HG02610 (cell line): ENCODE data around the gene STAT4.

ENCODE experiments used
- ATAC-seq: cut with Tn5 transposase; IDR thresholded peaks from one replicate; pipeline ENCODE4 v1.9.1; 2021; ENCODE audit warnings: mild to moderate bottlenecking, moderate library complexity; ENCODE audit not compliant: unreplicated experiment

Gene STAT4

GRCh38 chr2:191149391-191149790 is 1.4 kb downstream of the STAT4 start:
- ATAC-seq: no peak

- no peak for ATAC-seq
Measured at GRCh38 chr2:191148791-191149190, 2.0 kb downstream of the STAT4 start.

GRCh38 chr2:191148281-191148680 is 2.5 kb downstream of the STAT4 start:
- no peak for ATAC-seq

DNA sequence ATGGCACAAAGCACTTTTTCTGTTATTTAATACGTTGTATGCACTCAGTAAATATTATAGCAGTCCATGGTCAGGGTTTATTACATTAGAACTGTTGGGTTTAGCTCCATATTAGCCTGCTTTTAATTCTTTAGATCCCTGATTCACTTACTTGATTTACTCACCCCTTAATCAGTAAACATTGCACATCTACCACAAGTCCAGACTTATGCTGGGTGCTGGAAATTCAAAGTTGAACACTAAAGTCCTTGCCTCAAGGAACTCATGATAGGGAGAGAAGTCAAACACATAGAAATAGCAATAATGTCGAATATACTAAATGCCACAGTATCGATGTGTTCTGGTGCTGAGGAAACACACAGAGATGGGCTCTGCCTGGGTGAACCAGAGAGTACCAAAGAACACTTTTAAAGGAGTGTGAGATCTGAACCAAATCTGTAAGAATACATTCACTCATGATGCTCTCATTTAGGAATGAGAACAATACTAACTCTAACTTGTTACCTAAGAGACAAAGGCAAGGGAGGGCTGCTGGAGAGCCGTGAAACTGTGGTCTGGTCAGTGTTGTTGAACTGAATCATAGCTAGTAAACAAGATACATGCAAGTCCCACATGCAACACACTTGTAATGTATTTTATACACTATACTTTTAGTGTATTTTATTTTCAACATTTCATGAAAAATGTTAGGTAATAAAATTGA is 4.9 kb downstream of the STAT4 start:
- no peak for ATAC-seq

DNA sequence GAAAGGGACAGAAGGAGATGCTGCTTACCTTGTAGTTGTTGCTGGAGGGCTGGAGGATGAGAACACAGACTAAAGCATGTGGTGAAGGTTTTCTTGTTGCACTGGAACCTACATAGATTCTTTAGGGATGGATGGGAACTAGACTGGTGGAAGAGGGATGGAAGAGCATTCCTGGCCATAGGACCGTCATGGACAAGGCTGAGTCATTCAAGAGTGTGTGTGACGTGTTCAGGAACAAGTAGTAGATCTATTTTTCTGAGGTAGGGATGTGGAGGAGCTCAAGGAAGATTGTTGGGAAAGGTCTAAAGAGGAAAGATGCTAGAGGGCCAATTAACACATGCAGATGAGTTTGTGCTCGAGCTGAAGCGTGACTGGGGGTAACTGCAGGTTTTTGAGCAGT is 6.6 kb downstream of the STAT4 start:
- ATAC-seq: no peak

- ATAC-seq: no peak
Measured at GRCh38 chr2:191143791-191144190, 7.0 kb downstream of the STAT4 start.

DNA sequence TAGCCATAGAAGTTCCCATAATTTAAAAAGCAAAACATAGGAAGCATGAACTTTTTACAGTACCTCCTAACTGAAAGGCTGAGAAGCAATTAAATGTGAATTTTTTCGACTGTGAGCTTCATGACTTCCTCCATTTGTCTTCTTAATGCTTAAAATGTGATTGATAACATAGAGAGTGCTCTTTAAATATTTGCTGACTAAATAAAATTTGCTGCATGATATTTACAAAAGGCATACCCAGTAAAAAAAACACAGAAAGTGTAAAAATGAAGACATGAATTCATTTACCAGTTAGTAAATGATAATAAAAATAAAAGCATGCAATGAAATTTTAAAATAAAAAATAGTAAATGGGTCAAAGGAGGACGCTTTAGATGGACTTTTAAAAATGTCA is 21.9 kb downstream of the STAT4 start:
- no peak for ATAC-seq

- peak; percentile 90 for ATAC-seq
Measured at GRCh38 chr2:191128172-191128910, 22.5 kb downstream of the STAT4 start.

DNA sequence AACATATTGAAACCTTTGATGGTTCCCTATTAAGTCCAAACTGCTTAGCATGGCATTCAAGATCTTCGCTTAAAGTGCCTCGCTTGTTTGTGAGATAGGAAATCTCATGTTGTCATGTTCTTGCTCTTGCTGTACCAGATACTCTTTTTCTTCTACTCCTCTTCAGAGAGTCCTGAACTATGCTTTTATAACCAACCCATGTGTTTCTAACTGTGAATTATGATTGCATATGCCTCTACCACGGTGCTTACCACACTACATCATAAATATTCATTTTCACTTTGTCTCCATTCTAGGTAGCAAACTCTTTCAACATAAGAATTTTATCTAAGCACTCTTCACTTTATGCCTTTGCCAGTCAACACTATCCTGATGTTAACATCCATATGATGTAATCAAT is 23.6 kb downstream of the STAT4 start:
- ATAC-seq: no peak

GRCh38 chr2:191126386-191127085 is 24.3 kb downstream of the STAT4 start:
- no peak for ATAC-seq

- no peak for ATAC-seq
Measured at GRCh38 chr2:191125646-191126045, 25.1 kb downstream of the STAT4 start.

DNA sequence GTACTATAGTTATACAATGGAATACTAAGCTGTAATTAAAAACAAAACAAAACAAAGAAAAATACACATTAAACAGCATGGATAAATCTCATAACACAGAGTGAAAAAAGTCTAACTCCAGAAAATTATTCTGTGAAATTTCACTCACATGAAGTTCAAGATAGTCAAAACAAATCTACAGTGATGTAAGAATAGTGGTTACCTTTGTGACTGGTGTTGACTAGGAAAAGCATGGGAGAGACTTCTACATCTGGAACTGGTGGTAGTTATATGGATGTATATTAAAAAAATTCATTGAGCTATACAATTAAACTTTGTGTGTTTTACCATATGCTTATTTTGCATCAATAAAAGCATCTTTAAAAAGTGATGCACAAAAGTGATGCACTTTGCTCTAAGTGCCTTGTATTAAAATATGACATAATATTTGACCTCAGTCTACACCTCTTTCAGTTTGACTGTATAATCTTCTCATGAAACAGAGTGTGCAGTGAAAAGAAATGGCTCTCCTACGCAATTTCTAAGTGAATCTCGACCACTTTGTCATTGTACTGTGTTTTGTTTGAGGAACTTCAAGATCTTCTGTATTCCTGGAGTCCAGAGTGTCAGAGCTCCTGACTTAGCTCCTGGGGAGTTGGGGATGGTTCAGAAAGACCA is 28.0 kb downstream of the STAT4 start:
- peak; percentile 53 for ATAC-seq

- no peak for ATAC-seq
Measured at GRCh38 chr2:191117341-191117740, 33.5 kb downstream of the STAT4 start.

DNA sequence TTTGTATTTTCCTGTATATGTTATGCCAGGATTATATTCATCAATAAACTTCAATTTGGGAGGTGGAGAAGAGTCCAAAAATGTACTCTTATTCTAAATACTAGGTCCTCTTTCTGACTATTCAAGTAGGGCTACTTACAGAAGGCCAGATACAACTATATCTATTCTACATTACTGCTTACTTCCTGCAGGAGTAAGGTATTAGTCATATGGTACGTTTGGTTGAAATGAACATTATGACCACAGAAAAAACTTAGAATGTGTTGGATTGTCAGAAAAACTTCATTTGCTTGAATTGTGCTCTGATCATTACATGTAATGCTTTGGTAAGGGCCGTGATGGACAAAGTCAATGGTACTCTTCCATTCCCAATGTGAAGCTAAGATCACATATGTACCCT is 35.0 kb downstream of the STAT4 start:
- peak; percentile 48 for ATAC-seq

DNA sequence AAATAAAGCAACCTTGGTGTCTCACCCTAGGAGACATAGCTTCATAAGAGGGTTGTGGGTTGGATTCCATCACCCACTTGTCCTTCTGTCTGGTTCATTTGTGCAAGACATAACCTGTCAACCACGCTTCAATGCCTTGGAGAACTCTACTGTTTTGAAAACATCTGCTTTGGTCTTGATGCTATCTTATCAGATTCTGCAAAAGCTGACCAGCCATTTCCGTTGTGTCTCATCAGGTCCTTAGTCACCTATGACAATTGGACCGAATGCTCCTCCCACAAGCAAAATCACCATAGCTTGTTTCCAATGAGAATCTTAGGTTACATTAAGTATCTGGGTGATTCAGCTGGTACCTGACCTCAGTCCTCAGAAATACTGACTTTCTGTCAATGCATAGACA is 35.4 kb downstream of the STAT4 start:
- peak; percentile 51 for ATAC-seq

GRCh38 chr2:191114403-191114886 is 36.3 kb downstream of the STAT4 start:
- ATAC-seq: peak; percentile 59

- no peak for ATAC-seq
Measured at GRCh38 chr2:191113761-191114160, 37.0 kb downstream of the STAT4 start.

GRCh38 chr2:191112448-191112901 is 38.3 kb downstream of the STAT4 start:
- no peak for ATAC-seq

DNA sequence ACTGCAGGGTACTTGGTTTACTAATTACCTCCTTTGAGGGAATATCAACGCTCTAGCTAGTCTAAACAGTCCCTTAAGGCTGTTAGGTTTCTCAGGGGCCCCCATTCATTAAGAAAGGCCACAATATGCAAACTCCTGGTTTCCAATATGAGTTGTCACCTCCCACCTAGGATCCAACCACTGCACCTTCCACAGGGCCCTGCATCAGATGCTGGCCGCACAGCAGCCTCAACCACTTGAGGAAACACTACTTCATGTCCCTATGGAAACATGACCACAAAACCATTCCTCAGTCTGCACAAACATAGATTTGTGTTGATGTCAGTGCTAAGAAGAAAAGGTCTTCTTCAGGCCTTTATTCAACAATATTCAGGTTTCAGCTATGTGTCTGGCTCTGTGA is 40.9 kb downstream of the STAT4 start:
- ATAC-seq: peak; percentile 47

DNA sequence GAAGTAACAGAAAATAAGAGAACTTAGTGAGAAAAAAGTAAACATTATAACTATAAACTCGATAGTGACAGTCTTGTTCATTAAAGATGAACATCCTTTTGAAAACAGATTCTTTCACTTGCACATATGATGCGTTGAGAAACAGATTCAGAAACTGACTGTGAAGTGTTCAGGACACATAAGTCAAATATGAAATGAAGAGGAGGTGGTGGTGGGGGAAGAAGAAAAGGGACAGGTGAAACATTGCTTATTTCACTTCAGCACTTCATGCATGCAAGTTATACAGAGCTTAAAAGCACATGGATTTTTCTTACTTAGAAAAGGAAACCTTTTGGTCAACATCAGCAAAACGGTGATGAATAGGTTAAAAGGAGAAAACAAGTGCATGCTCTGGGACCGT is 42.5 kb downstream of the STAT4 start:
- ATAC-seq: no peak

GRCh38 chr2:191105082-191105481 is 45.7 kb downstream of the STAT4 start:
- no peak for ATAC-seq
